Measurements from ENCODE around the gene HIGD2B. TPM values are rescaled to one million over a fixed set of nuclear protein-coding genes. Genes with fewer than 3 reads are reported as not detected.

The HIGD2B gene
- total and polyA plus RNA-seq, 2 experiments from 2014 or later: not detected

DNA sequence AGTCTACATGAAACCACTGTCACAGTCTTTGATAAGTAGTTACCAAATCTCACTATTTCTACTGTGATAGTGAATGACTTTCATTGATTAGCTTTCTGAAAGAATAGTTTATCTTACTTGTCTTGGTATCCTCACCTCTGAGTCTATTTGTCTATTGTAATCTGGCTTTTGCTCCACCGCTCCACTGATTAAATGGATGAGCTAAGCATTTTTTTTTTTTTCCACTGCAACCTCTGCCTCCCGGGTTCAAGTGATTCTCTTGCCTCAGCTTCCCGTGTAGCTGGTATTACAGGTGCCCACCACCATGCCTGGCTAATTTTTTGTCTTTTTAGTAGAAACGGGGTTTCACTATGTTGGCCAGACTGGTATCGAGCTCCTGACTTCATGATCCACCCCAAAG, 13.0 kb upstream of the HIGD2B start:
- no peak for DNase-seq (ENCODE audit: low spot score)
- H3K9me2 ChIP-seq (replicated peaks; ENCODE audit: insufficient read depth): no peaks in the 10 kb centered on the region
- no peak overlapping the region for H2AFZ ChIP-seq
- no peaks in the 10 kb centered on the region for H3K4me1 ChIP-seq (ENCODE audit: insufficient read depth)
- TF ChIP-seq EZH2 (IDR thresholded peaks at IDR 0.05; ENCODE audit: borderline replicate concordance) (no peak), EZH2phosphoT487 (IDR thresholded peaks at IDR 0.05; ENCODE audit: low read depth, severe bottlenecking, unreplicated experiment) (no peak)
- TF ChIP-seq, protein P1, sequence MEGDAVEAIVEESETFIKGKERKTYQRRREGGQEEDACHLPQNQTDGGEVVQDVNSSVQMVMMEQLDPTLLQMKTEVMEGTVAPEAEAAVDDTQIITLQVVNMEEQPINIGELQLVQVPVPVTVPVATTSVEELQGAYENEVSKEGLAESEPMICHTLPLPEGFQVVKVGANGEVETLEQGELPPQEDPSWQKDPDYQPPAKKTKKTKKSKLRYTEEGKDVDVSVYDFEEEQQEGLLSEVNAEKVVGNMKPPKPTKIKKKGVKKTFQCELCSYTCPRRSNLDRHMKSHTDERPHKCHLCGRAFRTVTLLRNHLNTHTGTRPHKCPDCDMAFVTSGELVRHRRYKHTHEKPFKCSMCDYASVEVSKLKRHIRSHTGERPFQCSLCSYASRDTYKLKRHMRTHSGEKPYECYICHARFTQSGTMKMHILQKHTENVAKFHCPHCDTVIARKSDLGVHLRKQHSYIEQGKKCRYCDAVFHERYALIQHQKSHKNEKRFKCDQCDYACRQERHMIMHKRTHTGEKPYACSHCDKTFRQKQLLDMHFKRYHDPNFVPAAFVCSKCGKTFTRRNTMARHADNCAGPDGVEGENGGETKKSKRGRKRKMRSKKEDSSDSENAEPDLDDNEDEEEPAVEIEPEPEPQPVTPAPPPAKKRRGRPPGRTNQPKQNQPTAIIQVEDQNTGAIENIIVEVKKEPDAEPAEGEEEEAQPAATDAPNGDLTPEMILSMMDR (IDR thresholded peaks at IDR 0.05; ENCODE audit: poor library complexity): no peak
- no peak overlapping the region for H3K4me3 ChIP-seq
- no peaks in the 10 kb centered on the region for H3K27me3 ChIP-seq
- H3K4me2 ChIP-seq: no peak overlapping the region
- H3K27ac ChIP-seq: no peak overlapping the region
- 90% methylated on average over 5 of the region's 5 CpGs for WGBS (ENCODE audit: low lambda C conversion rate, missing lambda C conversion rate)
- no peaks in the 10 kb centered on the region for H3K9me3 ChIP-seq (ENCODE audit: low read depth)
- peaks cover 11% of the 10 kb centered on the region for H3K79me2 ChIP-seq
- H4K20me1 ChIP-seq (ENCODE audit: insufficient read depth, poor library complexity, severe bottlenecking): no peaks in the 10 kb centered on the region
- no peaks in the 10 kb centered on the region for H3K36me3 ChIP-seq (replicated peaks; ENCODE audit: insufficient read depth, low read depth)

DNA sequence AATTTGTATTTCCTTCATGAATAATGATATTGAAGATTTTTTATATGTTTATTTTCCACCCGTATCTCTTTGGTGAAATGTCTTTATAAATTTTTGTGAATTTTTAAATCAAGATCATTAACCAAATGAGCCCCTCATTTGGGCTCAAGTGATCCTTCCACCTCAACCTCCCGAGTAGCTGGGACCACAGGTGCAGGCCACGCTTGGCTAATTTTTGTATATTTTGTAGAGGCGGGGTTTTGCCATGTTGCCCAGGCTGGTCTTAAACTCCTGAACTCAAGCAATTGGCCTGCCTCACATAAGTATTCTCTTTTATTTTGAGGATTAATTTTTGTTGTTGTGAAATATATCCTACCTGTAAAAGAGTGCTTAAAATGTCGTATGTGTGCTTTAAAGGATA, 5.0 kb upstream of the HIGD2B start:
- no peak for DNase-seq (ENCODE audit: low spot score)

DNA sequence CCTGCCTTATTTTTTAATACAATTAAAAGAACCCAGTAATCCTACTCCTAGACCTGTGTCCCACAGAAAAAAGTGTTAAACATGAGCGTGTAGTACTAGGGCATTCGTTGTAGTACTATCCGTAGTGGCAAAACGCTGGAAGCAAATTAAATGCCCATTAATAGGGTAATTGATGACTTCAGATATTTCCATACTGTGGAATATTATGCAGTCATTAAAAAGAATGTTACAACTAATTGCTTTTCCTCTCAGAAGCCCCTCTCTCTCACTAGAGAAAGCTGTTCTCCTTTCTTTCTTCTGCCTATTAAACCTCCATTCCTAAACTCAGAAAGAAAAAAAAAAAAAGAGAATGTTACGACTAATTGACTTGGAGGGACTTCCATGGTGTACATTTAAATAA, 2.7 kb upstream of the HIGD2B start:
- H4K20me1 ChIP-seq (ENCODE audit: insufficient read depth, poor library complexity, severe bottlenecking): no peaks in the 10 kb centered on the region
- no peak overlapping the region for H2AFZ ChIP-seq
- TF ChIP-seq EZH2phosphoT487 (IDR thresholded peaks at IDR 0.05; ENCODE audit: low read depth, severe bottlenecking, unreplicated experiment) (no peak), EZH2 (IDR thresholded peaks at IDR 0.05; ENCODE audit: borderline replicate concordance) (no peak)
- TF ChIP-seq, protein P1 (IDR thresholded peaks at IDR 0.05; ENCODE audit: poor library complexity): no peak
- H3K4me3 ChIP-seq: no peak overlapping the region
- 97% methylated on average over 5 of the region's 5 CpGs for WGBS (ENCODE audit: low lambda C conversion rate, missing lambda C conversion rate)
- no peak overlapping the region for H3K27ac ChIP-seq
- no peaks in the 10 kb centered on the region for H3K9me2 ChIP-seq (replicated peaks; ENCODE audit: insufficient read depth)
- H3K36me3 ChIP-seq (replicated peaks; ENCODE audit: insufficient read depth, low read depth): no peaks in the 10 kb centered on the region
- H3K79me2 ChIP-seq: peaks cover 43% of the 10 kb centered on the region
- no peaks in the 10 kb centered on the region for H3K27me3 ChIP-seq
- peaks cover 14% of the 10 kb centered on the region for H3K4me1 ChIP-seq (ENCODE audit: insufficient read depth)
- no peak overlapping the region for H3K4me2 ChIP-seq
- no peak for DNase-seq (ENCODE audit: low spot score)
- no peaks in the 10 kb centered on the region for H3K9me3 ChIP-seq (ENCODE audit: low read depth)

More for the DNA sequence above, 5.0 kb upstream of the HIGD2B start:
- H3K36me3 ChIP-seq (replicated peaks; ENCODE audit: insufficient read depth, low read depth): no peaks in the 10 kb centered on the region
- H3K79me2 ChIP-seq: peaks cover 48% of the 10 kb centered on the region
- H3K4me1 ChIP-seq (ENCODE audit: insufficient read depth): peaks cover 4% of the 10 kb centered on the region
- no peak overlapping the region for H2AFZ ChIP-seq
- no peaks in the 10 kb centered on the region for H4K20me1 ChIP-seq (ENCODE audit: insufficient read depth, poor library complexity, severe bottlenecking)
- H3K9me3 ChIP-seq (ENCODE audit: low read depth): no peaks in the 10 kb centered on the region
- H3K27ac ChIP-seq: no peak overlapping the region
- H3K4me2 ChIP-seq: no peak overlapping the region
- no peaks in the 10 kb centered on the region for H3K9me2 ChIP-seq (replicated peaks; ENCODE audit: insufficient read depth)
- H3K4me3 ChIP-seq: no peak overlapping the region
- 97% methylated on average over 5 of the region's 5 CpGs for WGBS (ENCODE audit: low lambda C conversion rate, missing lambda C conversion rate)
- TF ChIP-seq, protein P1 (IDR thresholded peaks at IDR 0.05; ENCODE audit: poor library complexity): no peak
- TF ChIP-seq EZH2phosphoT487 (IDR thresholded peaks at IDR 0.05; ENCODE audit: low read depth, severe bottlenecking, unreplicated experiment) (no peak), EZH2 (IDR thresholded peaks at IDR 0.05; ENCODE audit: borderline replicate concordance) (no peak)
- H3K27me3 ChIP-seq: no peaks in the 10 kb centered on the region

Data from hepatocyte (in vitro differentiated cells).